ENCODE data around the gene MCRIP2.

GRCh38 chr16:693766-694165 is 52.1 kb downstream of the MCRIP2 start:
- TF ChIP-seq POLR2A (IDR thresholded peaks at IDR 0.05): no peak
- TF ChIP-seq, protein P1, sequence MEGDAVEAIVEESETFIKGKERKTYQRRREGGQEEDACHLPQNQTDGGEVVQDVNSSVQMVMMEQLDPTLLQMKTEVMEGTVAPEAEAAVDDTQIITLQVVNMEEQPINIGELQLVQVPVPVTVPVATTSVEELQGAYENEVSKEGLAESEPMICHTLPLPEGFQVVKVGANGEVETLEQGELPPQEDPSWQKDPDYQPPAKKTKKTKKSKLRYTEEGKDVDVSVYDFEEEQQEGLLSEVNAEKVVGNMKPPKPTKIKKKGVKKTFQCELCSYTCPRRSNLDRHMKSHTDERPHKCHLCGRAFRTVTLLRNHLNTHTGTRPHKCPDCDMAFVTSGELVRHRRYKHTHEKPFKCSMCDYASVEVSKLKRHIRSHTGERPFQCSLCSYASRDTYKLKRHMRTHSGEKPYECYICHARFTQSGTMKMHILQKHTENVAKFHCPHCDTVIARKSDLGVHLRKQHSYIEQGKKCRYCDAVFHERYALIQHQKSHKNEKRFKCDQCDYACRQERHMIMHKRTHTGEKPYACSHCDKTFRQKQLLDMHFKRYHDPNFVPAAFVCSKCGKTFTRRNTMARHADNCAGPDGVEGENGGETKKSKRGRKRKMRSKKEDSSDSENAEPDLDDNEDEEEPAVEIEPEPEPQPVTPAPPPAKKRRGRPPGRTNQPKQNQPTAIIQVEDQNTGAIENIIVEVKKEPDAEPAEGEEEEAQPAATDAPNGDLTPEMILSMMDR (IDR thresholded peaks at IDR 0.05): no peak
